ENCODE measurements around the gene NUDT19.

The NUDT19 gene

DNA sequence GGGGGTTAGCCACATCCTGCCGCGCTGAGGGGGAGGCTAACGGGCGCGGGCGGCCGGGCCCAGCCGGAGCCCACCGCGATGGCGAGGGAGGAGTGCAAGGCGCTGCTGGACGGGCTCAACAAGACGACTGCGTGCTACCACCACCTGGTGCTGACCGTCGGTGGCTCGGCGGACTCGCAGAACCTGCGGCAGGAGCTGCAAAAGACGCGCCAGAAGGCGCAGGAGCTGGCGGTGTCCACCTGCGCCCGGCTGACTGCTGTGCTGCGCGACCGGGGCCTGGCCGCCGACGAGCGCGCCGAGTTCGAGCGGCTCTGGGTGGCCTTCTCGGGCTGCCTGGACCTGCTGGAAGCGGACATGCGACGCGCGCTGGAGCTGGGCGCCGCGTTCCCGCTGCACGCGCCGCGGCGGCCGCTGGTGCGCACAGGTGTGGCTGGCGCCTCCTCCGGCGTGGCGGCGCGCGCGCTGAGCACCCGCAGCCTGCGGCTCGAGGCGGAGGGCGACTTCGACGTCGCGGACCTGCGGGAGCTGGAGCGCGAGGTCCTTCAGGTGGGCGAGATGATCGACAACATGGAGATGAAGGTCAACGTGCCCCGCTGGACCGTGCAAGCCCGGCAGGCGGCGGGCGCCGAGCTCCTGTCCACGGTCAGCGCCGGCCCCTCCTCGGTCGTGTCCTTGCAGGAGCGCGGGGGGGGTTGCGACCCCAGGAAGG is 15.3 kb upstream of the NUDT19 start (continued):
- TF ChIP-seq, protein P1, sequence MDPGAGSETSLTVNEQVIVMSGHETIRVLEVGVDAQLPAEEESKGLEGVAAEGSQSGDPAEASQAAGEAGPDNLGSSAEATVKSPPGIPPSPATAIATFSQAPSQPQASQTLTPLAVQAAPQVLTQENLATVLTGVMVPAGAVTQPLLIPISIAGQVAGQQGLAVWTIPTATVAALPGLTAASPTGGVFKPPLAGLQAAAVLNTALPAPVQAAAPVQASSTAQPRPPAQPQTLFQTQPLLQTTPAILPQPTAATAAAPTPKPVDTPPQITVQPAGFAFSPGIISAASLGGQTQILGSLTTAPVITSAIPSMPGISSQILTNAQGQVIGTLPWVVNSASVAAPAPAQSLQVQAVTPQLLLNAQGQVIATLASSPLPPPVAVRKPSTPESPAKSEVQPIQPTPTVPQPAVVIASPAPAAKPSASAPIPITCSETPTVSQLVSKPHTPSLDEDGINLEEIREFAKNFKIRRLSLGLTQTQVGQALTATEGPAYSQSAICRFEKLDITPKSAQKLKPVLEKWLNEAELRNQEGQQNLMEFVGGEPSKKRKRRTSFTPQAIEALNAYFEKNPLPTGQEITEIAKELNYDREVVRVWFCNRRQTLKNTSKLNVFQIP (CRISPR knock-in tag; IDR thresholded peaks at IDR 0.05; ENCODE audit: borderline replicate concordance, low read depth), result no peak
- no peak for TF ChIP-seq ZC3H10 (CRISPR knock-in tag; IDR thresholded peaks at IDR 0.05)
- TF ChIP-seq ARNTL (CRISPR knock-in tag; IDR thresholded peaks at IDR 0.05; ENCODE audit: borderline replicate concordance, low read depth), result no peak
- TF ChIP-seq BACH2 (CRISPR knock-in tag; IDR thresholded peaks at IDR 0.05; ENCODE audit: borderline replicate concordance), result no peak
- TF ChIP-seq, protein P2, sequence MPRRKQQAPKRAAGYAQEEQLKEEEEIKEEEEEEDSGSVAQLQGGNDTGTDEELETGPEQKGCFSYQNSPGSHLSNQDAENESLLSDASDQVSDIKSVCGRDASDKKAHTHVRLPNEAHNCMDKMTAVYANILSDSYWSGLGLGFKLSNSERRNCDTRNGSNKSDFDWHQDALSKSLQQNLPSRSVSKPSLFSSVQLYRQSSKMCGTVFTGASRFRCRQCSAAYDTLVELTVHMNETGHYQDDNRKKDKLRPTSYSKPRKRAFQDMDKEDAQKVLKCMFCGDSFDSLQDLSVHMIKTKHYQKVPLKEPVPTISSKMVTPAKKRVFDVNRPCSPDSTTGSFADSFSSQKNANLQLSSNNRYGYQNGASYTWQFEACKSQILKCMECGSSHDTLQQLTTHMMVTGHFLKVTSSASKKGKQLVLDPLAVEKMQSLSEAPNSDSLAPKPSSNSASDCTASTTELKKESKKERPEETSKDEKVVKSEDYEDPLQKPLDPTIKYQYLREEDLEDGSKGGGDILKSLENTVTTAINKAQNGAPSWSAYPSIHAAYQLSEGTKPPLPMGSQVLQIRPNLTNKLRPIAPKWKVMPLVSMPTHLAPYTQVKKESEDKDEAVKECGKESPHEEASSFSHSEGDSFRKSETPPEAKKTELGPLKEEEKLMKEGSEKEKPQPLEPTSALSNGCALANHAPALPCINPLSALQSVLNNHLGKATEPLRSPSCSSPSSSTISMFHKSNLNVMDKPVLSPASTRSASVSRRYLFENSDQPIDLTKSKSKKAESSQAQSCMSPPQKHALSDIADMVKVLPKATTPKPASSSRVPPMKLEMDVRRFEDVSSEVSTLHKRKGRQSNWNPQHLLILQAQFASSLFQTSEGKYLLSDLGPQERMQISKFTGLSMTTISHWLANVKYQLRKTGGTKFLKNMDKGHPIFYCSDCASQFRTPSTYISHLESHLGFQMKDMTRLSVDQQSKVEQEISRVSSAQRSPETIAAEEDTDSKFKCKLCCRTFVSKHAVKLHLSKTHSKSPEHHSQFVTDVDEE (CRISPR knock-in tag; IDR thresholded peaks at IDR 0.05), result no peak
- TF ChIP-seq SNAI2 (CRISPR knock-in tag; IDR thresholded peaks at IDR 0.05), result no peak
- TF ChIP-seq CSDC2 (CRISPR knock-in tag; IDR thresholded peaks at IDR 0.05), result no peak
- no peak for TF ChIP-seq ZFP3 (CRISPR knock-in tag; IDR thresholded peaks at IDR 0.05)

DNA sequence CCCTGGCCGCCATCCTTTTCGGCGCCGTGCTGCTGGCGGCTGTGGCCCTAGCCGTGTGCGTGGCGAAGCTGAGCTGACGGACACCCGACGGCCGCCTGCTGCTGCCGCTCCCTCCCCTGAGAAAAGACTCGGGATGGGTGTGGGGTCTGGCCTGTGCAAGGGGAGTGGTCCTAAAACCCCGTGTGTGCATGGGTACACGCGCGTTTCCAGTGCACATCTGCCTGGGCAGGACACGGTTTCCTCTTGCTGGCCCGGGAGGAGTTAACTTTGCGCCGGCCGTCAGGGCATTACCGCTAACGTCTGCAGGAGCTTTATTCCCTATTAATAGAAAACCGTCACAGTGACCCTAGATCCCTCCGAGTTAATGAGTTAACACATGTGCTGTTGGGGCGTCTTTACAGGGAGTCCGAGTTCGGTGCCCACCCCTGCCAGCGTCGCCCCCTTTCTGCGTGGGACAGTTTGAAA is 14.7 kb upstream of the NUDT19 start:
- TF ChIP-seq ARNTL (CRISPR knock-in tag; IDR thresholded peaks at IDR 0.05; ENCODE audit: borderline replicate concordance, low read depth) (no peak), TOX (CRISPR knock-in tag; IDR thresholded peaks at IDR 0.05; ENCODE audit: borderline replicate concordance) (no peak), ZFP30 (CRISPR knock-in tag; IDR thresholded peaks at IDR 0.05) (no peak), TCF4 (CRISPR knock-in tag; IDR thresholded peaks at IDR 0.05; ENCODE audit: borderline replicate concordance) (no peak), ZNF8 (CRISPR knock-in tag; IDR thresholded peaks at IDR 0.05) (no peak), GLIS3 (CRISPR knock-in tag; IDR thresholded peaks at IDR 0.05) (no peak), ZNF565 (CRISPR knock-in tag; conservative IDR thresholded peaks at IDR 0.05; ENCODE audit: low read depth) (no peak)
- TF ChIP-seq, protein P3, sequence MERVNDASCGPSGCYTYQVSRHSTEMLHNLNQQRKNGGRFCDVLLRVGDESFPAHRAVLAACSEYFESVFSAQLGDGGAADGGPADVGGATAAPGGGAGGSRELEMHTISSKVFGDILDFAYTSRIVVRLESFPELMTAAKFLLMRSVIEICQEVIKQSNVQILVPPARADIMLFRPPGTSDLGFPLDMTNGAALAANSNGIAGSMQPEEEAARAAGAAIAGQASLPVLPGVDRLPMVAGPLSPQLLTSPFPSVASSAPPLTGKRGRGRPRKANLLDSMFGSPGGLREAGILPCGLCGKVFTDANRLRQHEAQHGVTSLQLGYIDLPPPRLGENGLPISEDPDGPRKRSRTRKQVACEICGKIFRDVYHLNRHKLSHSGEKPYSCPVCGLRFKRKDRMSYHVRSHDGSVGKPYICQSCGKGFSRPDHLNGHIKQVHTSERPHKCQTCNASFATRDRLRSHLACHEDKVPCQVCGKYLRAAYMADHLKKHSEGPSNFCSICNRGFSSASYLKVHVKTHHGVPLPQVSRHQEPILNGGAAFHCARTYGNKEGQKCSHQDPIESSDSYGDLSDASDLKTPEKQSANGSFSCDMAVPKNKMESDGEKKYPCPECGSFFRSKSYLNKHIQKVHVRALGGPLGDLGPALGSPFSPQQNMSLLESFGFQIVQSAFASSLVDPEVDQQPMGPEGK (CRISPR knock-in tag; IDR thresholded peaks at IDR 0.05; ENCODE audit: borderline replicate concordance), result no peak
- ATAC-seq, result no peak

DNA sequence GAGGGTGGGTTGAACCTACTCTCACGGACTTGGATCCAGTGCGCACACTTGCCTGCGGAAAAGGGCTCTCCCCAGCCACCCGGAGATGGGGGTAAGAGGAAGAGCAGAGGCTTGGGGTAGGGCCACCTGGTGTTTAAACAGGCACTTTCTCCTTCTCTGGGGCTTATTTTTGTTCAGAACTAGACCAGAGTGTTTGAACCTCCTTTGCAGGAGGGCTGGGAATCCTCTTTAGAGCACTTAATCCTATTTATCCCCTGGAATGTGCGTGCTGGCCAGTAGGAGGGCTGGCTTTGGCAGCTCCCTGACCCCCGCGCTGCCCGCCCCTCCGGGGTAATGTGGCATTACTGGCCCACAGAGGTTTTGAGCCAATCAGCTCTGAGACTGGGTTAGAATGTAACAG is 14.0 kb upstream of the NUDT19 start:
- ATAC-seq, result no peak
- TF ChIP-seq PPARA (CRISPR knock-in tag; IDR thresholded peaks at IDR 0.05; ENCODE audit: borderline replicate concordance) (no peak), ZFP3 (CRISPR knock-in tag; IDR thresholded peaks at IDR 0.05) (no peak), ESRRG (CRISPR knock-in tag; IDR thresholded peaks at IDR 0.05) (no peak), ZNF8 (CRISPR knock-in tag; IDR thresholded peaks at IDR 0.05) (no peak), ISL1 (CRISPR knock-in tag; IDR thresholded peaks at IDR 0.05) (no peak), ZNF565 (CRISPR knock-in tag; conservative IDR thresholded peaks at IDR 0.05; ENCODE audit: low read depth) (no peak), SNAI2 (CRISPR knock-in tag; IDR thresholded peaks at IDR 0.05) (no peak), RARB (CRISPR knock-in tag; IDR thresholded peaks at IDR 0.05) (no peak), CSDC2 (CRISPR knock-in tag; IDR thresholded peaks at IDR 0.05) (no peak), OSR1 (CRISPR knock-in tag; IDR thresholded peaks at IDR 0.05) (no peak), ARNTL (CRISPR knock-in tag; IDR thresholded peaks at IDR 0.05; ENCODE audit: borderline replicate concordance, low read depth) (no peak), TOX (CRISPR knock-in tag; IDR thresholded peaks at IDR 0.05; ENCODE audit: borderline replicate concordance) (no peak), ZFP30 (CRISPR knock-in tag; IDR thresholded peaks at IDR 0.05) (no peak), TCF4 (CRISPR knock-in tag; IDR thresholded peaks at IDR 0.05; ENCODE audit: borderline replicate concordance) (no peak), ZNF70 (CRISPR knock-in tag; IDR thresholded peaks at IDR 0.05) (no peak)
- TF ChIP-seq, protein P3 (CRISPR knock-in tag; IDR thresholded peaks at IDR 0.05; ENCODE audit: borderline replicate concordance), result no peak
- TF ChIP-seq, protein P1 (CRISPR knock-in tag; IDR thresholded peaks at IDR 0.05; ENCODE audit: borderline replicate concordance, low read depth), result no peak
- TF ChIP-seq, protein P4, sequence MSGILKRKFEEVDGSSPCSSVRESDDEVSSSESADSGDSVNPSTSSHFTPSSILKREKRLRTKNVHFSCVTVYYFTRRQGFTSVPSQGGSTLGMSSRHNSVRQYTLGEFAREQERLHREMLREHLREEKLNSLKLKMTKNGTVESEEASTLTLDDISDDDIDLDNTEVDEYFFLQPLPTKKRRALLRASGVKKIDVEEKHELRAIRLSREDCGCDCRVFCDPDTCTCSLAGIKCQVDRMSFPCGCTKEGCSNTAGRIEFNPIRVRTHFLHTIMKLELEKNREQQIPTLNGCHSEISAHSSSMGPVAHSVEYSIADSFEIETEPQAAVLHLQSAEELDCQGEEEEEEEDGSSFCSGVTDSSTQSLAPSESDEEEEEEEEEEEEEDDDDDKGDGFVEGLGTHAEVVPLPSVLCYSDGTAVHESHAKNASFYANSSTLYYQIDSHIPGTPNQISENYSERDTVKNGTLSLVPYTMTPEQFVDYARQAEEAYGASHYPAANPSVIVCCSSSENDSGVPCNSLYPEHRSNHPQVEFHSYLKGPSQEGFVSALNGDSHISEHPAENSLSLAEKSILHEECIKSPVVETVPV (CRISPR knock-in tag; IDR thresholded peaks at IDR 0.05), result no peak
